Liver (tissue), 3 donors: ENCODE measurements around the gene MALRD1.

Experiments
- EGR1 ChIP-seq, 2 donors: IDR thresholded peaks; 2 replicates each; pipeline ENCODE4 v1.6.1; 2016 to 2018; ENCODE audit warnings: antibody characterized with exemption in 2 of 2, low read depth in 2 of 2
- GABPA ChIP-seq, 2 donors: IDR thresholded peaks in 1 of 2; conservative IDR thresholded peaks in 1 of 2; 2 replicates each; pipeline ENCODE4 v1.6.1; 2016; ENCODE audit warnings: antibody characterized with exemption in 2 of 2, mild to moderate bottlenecking in 1 of 2, moderate library complexity in 1 of 2
- JUND ChIP-seq, 2 donors: IDR thresholded peaks; 2 replicates each; pipeline ENCODE4 v1.6.1; 2016; ENCODE audit warnings: antibody characterized with exemption in 2 of 2
- RAD21 ChIP-seq, 2 donors: IDR thresholded peaks; 2 replicates each; pipeline ENCODE4 v1.6.1; 2016; ENCODE audit warnings: antibody characterized with exemption in 2 of 2, mild to moderate bottlenecking in 2 of 2
- TAF1 ChIP-seq: conservative IDR thresholded peaks from 2 replicates; pipeline ENCODE4 v1.6.1; 2016; ENCODE audit warnings: antibody characterized with exemption, mild to moderate bottlenecking
- YY1 ChIP-seq: IDR thresholded peaks from 2 replicates; pipeline ENCODE4 v1.6.1; 2016; ENCODE audit warnings: antibody characterized with exemption, mild to moderate bottlenecking
- TF ChIP-seq, protein P1 (sequence below): fragments of 150-350 bp; IDR thresholded peaks from 2 replicates; pipeline ENCODE4 v1.5.1; 2017; ENCODE audit warnings: improper control_type of control experiment, low read depth, low read length; ENCODE audit not compliant: missing input control
- TF ChIP-seq, protein P2 (sequence below): IDR thresholded peaks from 2 replicates; pipeline ENCODE4 v1.6.1; 2016; ENCODE audit warnings: antibody characterized with exemption
- TF ChIP-seq, protein P3 (sequence below): IDR thresholded peaks from 2 replicates; pipeline ENCODE4 v1.6.1; 2016; ENCODE audit warnings: antibody characterized with exemption, mild to moderate bottlenecking
- TF ChIP-seq, protein P4 (sequence below): IDR thresholded peaks from 2 replicates; pipeline ENCODE4 v1.6.1; 2016; ENCODE audit warnings: antibody characterized with exemption
- TF ChIP-seq, protein P5 (sequence below): IDR thresholded peaks from 2 replicates; pipeline ENCODE4 v1.6.1; 2016; ENCODE audit warnings: antibody characterized with exemption
- donor health status: healthy.
- donor health status: healthy.

DNA sequence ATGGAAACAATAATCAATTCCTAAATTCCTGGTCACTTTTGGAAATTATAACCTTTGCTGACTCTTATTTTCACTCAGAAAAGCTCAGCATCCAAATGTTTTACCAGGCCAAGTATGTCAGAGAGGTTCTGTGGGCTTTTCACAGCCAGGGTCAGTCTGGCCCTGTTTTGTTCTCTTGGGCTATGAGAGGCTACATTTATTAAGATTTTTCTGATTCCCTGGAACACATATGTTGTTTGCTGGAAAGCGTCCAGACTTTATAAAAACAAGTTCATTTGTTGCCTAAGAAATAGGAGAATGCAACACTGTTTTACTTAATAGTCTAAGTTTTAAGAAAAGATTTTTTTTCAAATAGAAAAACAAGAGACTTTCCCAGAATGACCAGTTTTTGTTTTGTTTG, 529.2 kb downstream of the MALRD1 start:
- TF ChIP-seq, protein P1, sequence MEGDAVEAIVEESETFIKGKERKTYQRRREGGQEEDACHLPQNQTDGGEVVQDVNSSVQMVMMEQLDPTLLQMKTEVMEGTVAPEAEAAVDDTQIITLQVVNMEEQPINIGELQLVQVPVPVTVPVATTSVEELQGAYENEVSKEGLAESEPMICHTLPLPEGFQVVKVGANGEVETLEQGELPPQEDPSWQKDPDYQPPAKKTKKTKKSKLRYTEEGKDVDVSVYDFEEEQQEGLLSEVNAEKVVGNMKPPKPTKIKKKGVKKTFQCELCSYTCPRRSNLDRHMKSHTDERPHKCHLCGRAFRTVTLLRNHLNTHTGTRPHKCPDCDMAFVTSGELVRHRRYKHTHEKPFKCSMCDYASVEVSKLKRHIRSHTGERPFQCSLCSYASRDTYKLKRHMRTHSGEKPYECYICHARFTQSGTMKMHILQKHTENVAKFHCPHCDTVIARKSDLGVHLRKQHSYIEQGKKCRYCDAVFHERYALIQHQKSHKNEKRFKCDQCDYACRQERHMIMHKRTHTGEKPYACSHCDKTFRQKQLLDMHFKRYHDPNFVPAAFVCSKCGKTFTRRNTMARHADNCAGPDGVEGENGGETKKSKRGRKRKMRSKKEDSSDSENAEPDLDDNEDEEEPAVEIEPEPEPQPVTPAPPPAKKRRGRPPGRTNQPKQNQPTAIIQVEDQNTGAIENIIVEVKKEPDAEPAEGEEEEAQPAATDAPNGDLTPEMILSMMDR, result no peak
- TF ChIP-seq, protein P2, sequence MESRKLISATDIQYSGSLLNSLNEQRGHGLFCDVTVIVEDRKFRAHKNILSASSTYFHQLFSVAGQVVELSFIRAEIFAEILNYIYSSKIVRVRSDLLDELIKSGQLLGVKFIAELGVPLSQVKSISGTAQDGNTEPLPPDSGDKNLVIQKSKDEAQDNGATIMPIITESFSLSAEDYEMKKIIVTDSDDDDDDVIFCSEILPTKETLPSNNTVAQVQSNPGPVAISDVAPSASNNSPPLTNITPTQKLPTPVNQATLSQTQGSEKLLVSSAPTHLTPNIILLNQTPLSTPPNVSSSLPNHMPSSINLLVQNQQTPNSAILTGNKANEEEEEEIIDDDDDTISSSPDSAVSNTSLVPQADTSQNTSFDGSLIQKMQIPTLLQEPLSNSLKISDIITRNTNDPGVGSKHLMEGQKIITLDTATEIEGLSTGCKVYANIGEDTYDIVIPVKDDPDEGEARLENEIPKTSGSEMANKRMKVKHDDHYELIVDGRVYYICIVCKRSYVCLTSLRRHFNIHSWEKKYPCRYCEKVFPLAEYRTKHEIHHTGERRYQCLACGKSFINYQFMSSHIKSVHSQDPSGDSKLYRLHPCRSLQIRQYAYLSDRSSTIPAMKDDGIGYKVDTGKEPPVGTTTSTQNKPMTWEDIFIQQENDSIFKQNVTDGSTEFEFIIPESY, result no peak
- TF ChIP-seq, protein P3, sequence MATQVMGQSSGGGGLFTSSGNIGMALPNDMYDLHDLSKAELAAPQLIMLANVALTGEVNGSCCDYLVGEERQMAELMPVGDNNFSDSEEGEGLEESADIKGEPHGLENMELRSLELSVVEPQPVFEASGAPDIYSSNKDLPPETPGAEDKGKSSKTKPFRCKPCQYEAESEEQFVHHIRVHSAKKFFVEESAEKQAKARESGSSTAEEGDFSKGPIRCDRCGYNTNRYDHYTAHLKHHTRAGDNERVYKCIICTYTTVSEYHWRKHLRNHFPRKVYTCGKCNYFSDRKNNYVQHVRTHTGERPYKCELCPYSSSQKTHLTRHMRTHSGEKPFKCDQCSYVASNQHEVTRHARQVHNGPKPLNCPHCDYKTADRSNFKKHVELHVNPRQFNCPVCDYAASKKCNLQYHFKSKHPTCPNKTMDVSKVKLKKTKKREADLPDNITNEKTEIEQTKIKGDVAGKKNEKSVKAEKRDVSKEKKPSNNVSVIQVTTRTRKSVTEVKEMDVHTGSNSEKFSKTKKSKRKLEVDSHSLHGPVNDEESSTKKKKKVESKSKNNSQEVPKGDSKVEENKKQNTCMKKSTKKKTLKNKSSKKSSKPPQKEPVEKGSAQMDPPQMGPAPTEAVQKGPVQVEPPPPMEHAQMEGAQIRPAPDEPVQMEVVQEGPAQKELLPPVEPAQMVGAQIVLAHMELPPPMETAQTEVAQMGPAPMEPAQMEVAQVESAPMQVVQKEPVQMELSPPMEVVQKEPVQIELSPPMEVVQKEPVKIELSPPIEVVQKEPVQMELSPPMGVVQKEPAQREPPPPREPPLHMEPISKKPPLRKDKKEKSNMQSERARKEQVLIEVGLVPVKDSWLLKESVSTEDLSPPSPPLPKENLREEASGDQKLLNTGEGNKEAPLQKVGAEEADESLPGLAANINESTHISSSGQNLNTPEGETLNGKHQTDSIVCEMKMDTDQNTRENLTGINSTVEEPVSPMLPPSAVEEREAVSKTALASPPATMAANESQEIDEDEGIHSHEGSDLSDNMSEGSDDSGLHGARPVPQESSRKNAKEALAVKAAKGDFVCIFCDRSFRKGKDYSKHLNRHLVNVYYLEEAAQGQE, result no peak
- TF ChIP-seq EGR1 (IDR thresholded peaks at IDR 0.05; ENCODE audit: low read depth in 2 of 2) (no peak), JUND (IDR thresholded peaks at IDR 0.05) (no peak), RAD21 (IDR thresholded peaks at IDR 0.05) (no peak), YY1 (no peak), GABPA (IDR thresholded peaks at IDR 0.05 in 1 of 2, conservative IDR thresholded peaks at IDR 0.05 in 1 of 2) (no peak), TAF1 (no peak)
- TF ChIP-seq, protein P4, sequence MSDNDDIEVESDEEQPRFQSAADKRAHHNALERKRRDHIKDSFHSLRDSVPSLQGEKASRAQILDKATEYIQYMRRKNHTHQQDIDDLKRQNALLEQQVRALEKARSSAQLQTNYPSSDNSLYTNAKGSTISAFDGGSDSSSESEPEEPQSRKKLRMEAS, result no peak
- TF ChIP-seq, protein P5, sequence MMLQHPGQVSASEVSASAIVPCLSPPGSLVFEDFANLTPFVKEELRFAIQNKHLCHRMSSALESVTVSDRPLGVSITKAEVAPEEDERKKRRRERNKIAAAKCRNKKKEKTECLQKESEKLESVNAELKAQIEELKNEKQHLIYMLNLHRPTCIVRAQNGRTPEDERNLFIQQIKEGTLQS, result no peak
